Stimulated activated CD4-positive, alpha-beta T cell treated with anti-CD3 and anti-CD28 coated beads, Interleukin-1b, Interleukin-23, amount 100 ng/mL, for 1 hour (primary cell): ENCODE results near the gene BTRC.
A peak's percentile ranks its signal among the peaks of the same experiment; 100 is the strongest.
"Not testable (repeated sequence)": the region's sequence is repeated elsewhere in the genome, so short reads cannot be mapped to it uniquely, and the experiment has no call there.

ENCODE experiments used
- DNase-seq, 2 donors: peaks; one replicate each; pipeline ENCODE4 v3.0.0-alpha.2; 2020; ENCODE audit warnings: low read depth in 2 of 2

BTRC gene

DNA sequence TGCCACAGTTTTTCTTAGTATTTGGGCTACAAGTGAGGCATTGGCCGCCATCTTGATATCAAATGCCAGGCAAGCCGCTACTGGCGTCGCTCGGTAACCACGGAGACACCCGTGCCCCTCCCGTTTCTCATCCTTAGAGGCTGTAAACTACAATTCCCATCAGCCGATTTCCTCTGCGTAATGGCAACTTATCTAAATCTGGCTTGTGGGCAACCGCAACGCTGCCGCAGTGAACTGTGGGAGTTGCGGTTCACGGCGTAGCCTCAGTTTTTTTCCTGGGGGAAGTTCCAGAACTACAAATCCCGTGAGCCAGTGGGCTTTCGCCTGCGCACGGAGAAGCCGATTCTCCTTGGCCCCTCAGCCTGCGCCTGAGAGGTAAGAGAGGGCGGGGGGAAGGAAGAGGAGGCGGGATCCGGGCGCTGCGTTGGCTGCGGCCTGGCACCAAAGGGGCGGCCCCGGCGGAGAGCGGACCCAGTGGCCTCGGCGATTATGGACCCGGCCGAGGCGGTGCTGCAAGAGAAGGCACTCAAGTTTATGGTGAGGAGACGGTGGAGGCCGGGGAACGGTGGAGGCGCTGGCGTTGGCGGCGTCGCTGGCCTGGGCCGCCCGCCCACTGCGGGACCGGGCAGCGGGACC lies at the start of gene BTRC:
Gene BTRC (plus strand): TSS at position 474 of the 636 bp plus-strand sequence. CDS start 16 bp downstream, at position 490.
- peak; percentile 78 to 86 for DNase-seq

DNA sequence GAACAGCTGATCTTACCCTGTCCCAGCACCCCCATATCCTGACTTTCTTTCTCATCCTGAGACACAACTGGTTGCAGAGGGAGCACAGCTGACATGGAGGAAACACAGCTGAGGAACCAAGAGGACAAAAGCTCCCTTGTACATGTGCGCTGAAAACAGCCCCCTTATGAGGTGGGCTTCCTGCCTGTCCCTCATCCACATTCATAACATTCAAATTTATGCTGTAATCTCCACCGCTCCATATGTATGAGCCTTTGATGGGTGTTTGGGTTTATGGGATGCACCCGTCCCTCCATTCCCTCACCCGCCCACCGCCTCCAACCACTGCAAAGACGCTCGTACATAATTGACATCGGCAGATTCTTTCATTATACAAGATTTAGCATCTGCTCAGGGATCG lies 49.6 kb upstream of the BTRC start:
- no peak for DNase-seq

DNA sequence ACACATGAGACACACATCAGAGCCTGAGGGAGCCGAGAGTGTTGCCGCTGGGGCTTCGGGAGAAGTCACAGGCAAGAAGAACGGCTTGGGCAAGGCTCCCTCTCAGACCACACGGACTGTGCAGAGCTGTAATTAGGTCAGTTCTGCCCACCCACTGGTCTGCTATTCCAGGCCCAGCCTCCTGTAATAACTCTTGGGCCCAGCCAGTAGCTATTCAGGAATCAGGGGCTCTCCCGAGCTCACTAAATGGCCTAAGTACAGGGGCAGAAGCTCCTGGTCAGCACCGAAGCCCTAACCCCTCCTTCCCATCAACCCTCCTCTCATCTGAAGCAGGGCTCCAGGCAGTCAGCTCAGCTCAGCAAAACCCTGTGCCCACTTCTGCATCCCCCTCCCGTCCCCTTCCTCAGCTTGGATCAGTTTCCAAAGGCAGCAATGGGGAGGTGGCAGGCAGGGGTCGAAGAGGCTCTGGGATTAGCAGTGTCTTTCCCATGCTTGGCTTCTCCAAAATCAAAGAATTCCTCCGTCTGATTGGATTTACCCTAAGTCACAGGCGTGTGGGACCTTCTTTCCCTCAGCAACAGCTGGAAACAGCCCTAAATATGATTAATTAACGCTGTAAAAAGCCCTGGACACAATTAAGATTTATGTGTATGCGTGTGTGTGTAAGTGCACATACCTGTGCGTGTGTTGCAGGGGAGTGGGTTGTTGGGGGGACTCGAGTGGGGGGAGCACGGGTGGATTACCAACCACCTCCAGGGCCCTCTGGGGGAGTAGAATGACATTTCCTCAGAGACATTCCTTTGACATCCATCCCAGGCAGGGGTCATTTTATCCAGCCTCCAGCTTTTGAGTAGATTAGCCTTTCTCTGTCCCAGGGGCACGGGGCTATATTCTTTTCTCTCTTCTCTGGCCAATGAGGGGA lies 48.4 kb upstream of the BTRC start:
- no peak for DNase-seq

DNA sequence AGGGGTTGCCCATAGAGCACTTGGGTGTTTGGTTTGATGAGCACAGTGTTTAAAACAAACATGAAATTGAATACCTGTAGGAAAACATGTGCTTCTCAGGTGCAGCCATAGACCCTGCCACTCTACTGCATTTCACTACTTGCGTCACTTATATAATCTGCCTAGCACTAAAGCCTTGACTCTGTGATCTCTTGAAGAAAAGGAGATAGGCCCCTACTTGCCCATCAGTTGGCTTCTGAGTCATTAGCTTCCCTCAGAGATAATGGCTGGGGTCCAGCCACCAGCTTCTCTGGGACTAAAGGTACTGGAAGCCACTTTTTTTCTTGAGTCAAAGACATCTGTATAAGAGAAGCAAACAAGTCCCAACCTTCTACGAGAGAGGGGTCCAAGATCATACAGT lies 45.9 kb upstream of the BTRC start:
- DNase-seq: no peak

DNA sequence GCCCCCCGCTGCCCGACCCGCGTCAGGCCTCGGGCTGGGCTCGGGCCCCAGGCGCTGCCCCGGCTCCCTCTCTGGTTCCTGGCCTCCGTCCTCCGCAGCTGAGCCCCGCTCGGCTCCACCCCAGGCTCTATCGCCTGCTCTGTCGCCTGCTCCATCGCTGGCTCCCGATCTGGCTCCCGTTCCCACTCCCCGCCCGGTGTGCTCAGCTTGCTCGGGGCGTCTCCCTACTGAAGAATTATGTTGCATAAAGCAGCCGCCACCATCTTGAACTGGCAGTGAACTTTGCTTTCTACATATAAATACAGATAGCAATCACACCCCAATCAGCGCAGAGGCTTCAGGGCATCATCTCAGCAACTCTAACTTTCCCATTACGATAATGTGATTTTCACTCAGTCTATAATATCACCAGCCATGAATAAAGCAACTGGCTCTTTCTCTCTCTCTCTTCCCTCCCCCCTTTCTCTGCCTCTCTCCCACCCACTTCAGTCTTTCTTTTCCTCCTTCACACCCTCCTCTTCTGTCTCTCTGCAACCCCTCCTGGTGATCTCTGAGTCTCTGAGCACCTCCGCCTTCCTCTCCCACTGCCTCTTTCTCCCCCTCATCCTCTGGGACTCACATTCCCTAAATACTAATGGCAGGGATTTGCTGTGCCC lies 43.3 kb upstream of the BTRC start:
- DNase-seq: no peak

DNA sequence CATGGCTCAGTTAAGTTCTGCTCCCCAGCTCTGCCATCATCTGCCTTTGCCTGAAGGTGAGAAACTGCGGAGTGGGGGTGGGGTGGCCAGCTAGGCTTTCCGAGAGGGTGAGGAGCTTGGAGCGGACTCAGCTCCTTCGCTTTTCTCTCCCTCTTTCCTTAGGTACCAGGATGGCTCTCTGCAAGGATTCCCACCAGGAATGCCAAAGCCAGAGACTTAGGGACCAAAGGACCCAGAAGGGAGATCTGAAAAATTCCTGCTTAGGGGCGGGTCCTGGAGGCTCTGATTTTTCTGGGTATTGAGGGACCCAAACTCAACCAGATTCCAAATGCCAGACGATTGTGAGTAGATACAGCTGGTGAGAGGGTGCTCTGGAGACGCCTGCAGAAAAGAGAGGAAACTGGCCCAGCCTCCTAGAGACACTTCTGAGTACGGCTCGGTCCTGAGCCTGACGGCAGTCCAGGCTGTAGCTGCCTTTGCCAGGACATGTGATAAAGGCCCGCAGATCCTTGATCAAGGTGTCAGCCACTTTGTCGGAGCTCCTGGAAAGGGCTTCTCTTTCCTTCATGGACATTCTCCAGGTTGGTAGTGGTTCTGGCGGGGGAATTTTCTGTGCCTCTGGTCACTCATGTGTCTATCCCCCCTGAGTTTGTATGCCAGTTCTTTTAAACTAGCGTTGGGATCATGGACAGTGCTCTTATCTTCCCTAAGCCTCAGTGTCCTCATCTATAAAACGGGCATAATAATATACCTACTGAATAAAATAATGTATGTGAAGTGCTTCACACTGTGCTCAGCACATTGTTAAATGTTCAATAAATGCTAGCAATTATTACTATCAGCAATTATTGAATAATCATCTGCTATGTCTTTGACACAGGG lies 42.5 kb upstream of the BTRC start:
- no peak for DNase-seq

DNA sequence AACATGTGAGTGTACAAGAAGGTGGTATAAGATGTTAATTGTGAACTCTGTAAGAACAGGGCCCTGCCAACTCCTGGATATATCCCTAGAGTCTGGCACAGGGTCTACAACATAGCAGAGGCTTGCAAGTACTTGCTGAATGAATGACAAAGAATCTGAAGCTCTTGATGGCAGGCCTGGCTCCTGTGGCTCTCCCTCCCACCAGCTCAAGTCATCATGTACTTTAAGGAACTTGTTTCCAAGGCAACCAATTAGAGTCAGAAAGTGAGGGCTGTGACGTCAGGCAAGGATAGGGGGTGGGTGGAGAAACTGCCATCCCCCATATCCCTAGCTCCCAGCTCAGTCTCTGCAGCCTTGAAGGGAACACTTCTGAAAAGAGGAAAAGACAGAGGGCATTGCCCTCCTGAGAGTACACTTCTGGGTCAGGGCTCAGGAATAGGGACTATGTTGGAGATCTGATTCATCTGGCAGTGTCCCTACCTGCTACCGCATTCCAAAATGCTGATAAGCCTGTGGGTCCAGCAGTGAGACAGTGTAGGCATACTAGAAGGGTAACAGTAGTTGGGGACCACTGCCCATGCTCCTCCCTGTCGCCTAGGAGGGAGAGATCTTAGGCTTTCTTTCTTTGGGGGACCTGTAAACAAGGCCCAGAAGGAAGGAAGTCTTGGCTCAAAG lies 34.6 kb upstream of the BTRC start:
- DNase-seq: no peak

DNA sequence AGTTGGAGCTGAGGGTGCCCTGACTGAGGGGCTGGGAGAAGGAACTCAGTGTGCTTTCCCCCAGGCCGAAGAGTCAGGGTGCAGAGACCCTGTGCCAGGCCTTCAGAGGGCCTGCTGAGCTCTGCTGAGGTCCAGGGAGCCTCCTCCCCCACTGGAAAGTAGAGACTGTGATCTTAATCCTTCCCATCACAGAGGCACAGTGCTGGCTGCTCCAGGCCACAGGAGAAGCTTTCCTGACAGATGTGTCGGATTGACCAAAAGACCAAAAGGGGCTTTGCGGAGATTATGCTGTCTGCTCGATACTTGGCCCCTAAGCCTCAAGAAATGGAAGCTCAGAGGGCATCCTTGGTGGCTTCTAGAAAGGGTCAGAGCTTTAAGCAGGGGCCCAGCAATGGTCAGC lies 32.9 kb upstream of the BTRC start:
- no peak for DNase-seq

DNA sequence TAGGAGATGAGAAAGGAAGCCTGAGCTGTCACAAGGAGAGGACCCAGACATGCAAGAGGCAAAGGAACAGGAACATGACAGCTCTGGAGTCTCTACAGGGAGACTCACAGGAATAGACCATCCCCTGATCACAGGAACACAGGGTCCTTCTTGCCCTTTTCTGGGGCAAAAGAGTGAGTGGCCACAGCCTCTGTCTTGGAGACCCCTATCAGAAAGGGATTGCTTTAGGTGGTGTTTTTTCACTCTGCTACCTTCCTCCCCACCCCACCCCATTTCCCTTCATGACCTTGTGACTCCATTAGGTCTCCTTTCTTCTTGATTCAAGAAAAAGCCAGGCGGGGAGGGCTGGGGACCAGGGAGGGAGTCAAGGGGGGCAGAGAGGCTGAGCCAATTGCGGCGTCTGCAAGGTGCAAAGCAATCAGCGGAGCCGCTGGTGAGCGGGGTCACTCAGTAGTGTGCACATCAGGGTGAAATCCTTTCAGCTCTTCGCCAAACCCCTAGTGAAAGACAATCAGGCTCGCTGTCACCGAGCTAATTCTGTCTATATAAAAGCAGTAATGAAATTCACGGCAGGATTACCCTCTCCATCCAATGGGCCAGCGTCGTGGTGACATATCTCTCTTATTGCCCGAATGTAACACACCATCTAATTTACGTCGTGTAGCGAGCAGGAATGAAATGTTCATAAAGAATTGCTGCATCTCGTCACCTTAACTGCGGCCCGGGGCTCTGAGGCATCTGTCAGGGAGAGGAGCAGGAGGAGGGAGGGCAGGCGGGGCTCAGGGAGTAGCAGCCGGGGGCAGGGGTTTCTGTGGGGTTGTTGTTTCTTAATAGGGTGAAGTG lies 31.5 kb upstream of the BTRC start:
- no peak for DNase-seq

DNA sequence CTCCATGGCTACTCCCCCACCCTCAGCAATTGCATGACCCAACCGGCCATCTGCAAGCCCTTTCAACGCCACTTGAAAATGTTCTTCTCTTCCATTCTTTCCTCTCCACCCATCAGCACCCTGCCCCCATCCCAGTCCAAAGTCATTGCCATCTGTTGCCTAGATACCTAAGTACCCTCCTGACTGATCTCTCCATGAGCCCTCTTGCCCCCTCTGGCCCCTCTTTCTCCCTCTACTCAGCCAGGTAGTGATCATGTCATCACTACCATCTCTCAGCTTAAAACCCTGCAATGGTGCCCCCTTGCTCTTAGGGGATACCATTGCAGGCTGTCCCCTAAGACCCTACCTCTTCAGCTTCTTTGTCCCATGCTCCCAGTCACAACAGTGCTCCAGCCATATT lies 30.5 kb upstream of the BTRC start:
- DNase-seq: no peak

DNA sequence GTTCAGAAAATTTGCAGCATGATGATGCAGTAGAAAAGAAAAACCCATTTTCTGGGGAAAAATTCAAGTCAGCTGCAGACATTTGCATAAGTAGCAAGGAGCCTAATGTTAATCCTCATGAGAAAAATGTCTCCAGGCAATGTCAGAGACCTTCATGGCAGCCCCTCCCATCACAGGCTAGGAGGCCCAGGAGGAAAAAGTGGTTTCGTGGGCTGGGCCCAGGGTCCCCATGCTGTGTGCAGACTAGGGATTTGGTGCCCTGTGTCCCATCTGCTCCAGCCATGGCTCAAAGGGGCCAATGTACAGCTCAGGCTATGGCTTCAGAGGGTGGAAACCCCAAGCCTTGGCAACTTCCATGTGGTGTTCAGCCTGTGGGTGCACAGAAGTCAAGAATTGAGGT lies 26.5 kb upstream of the BTRC start:
- not testable (repeated sequence) for DNase-seq

DNA sequence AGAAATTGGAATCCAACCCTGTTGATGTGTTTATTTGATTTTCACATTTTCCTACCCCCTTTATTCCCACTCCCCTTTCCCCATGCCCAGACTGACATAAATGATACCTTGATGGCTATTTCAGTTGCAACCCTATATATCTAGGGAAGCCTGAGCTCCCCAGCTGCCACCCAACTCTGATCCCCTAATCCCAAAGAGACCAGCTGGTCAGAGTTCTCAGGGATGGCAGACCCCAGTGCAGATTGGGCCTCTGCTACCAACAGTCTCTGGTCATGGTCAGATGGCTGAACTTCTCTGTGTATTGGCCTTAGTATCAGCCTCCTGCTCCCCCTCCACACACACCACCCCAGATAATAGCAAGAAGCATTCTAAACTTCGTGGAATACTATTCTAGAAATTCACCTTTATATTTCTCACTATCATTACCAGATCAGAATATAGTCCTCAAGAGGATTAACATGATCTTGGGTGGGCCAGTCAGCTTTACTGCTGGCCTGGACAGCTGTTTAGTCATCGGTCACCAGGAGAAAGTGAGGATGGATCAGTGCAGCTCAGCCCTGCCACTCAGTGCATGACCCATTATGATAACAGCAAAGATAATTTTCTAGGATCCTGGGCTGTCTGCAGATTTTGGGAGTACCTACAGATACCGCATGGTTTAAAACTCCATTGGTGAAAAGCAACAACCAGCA lies 24.5 kb upstream of the BTRC start:
- DNase-seq: no peak

DNA sequence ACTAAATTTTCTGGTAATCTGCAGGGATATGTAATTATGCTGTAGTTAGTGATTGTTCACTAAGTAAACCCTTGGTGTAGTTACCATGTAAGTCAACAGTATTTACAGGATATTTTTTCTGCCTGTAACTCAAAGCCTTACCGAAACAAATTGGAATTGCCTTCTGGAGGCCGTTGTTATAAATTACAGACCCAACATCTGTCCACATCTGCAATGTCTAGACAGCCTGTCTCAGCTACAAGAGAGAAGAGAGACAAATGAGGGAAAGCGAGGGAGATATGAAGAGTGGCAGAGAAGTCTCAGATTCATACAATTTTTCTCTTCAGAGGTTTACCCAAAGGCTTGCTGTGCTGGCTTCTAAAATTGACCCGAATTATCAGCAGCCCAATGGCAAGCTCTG lies 23.7 kb upstream of the BTRC start:
- DNase-seq: no peak

DNA sequence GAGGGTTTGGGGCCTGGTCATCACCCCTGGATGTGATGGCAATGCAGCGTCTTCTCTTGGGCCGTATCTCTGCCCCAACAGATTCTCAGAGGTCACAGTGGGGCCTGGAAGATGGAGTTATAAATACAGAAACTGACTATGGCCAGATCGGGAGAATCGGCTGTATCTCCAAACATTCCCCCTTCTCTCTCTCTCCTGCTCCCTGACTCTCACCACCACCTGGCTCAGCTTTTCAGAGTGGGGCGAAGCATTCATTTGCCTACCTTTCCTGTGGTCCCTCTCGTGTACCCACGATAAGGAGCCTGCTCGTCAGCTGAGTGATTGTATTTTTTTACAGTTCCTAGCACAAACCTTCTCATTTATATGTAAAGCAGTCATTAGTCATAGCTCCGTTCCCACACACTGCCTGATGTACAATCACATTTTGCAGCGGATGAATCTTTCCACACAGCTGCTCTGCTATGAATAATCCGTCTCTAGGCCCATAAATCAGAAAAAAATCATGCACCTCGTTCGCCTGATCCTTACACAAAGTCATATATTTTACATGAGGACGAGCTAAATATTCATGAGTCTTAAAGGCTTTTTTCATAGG lies 23.2 kb upstream of the BTRC start:
- DNase-seq: no peak

DNA sequence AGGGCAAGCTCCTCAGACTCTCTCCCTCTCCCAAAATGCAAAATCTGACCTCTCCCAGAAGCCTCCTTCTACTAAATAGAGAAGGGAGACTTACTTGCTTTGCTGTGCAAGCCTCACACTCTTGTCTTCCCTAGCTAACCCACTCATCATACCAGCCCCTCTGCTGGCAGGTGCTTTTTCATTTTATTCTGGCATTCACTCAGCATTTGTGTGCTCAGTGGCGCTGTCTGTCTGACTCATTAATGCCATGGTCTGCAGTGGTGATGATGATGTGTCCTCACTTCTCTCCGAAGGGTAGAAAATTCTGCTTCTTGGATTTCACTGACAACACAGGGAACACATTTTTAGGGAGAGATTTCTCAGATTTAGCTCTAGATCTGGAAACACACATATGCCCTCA lies 22.0 kb upstream of the BTRC start:
- DNase-seq: no peak

DNA sequence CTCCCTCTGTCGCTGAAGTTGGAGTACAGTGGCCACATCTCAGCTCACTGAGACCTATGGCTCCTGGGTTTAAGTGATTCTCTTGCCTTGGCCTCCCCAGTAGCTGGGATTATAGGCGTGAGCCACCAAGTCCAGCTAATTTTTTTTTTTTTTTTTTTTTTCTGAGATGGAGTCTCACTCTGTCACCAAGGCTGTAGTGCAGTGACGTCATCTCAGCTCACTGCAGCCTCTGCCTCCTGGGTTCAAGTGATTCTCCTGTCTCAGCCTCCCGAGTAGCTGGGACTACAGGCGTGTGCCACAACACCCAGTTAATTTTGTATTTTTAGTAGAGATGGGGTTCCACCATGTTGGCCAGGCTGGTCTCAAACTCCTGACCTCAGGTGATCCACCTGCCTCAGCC lies 19.7 kb upstream of the BTRC start:
- DNase-seq: not testable (repeated sequence)

DNA sequence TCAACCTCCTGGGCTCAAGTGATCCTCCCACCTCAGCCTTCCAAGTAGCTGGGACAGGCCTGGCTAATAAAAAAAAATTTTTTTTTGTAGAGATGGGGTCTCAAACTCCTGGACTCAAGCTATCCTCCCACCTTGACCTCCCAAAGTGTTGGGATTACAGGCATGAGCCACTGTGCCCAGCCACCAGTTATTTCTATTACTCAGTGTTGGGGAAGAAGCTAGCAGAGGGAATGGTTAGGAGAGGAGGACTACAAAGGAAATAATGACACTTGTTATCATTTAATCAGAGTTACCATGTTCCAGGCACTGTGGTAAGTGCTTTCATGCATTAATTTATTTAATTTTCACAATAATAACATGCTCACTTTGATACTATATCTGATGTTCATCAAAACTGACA lies 17.6 kb upstream of the BTRC start:
- DNase-seq: no peak

DNA sequence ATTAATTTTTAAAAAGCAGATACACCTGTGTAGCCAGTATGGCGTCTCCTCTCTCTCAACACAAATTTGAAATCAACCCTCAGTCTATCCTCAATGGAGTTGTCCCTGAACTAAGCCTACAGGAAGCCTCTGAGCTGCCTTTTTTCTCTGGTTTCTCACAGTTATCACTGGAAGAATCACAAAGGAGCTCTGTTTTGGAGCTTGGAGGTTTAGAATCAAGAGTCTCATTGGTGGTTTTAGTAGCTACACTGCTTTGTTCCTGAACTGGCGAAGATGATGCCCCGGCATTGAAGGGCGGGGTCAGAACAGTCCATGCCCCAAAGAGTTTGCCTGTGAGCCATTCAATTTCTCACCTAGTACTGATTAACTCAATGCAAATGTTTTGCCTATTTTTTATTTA lies 16.1 kb upstream of the BTRC start:
- no peak for DNase-seq

DNA sequence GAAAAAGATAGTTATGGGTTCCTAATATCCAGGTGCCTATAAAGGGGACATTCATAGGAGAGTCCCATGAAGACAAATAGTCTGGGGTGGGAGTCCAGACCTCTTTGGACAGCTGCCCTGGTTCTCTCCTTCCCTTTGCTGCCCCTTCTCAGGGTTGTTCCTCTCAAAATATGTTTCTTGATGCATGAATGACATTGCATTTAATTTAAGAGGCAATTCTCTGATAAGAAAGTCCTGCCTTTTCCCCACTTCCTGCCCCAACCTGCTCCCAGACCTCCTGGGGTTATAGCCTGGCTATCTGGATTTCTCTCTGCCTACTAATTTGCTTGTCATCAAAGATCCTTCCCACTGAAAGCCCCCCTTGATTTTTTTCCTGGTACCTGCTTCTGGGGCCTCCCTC lies 12.5 kb upstream of the BTRC start:
- DNase-seq: no peak
